Glomerular visceral epithelial cell (primary cell): Measurements from ENCODE around the gene HNRNPA0.
"Not testable (repeated sequence)": the region's sequence is repeated elsewhere in the genome, so short reads cannot be mapped to it uniquely, and the experiment has no call there.

Source experiments
- DNase-seq: peaks from one replicate; pipeline ENCODE4 v3.0.0-alpha.2; 2016; ENCODE audit errors: extremely low spot score

HNRNPA0 gene

GRCh38 chr5:137754188-137754960 is at the start of gene HNRNPA0:
TSS of gene HNRNPA0 (minus strand) at chr5:137754363. CDS start at chr5:137754066, 297 bp downstream.
- DNase-seq = peak; percentile 98

GRCh38 chr5:137802282-137803210 is 48.4 kb upstream of the HNRNPA0 start:
- DNase-seq = no peak

GRCh38 chr5:137800700-137801411 is 46.7 kb upstream of the HNRNPA0 start:
- DNase-seq = no peak

GRCh38 chr5:137796279-137796678 is 42.1 kb upstream of the HNRNPA0 start:
- DNase-seq = no peak

GRCh38 chr5:137794863-137795262 is 40.7 kb upstream of the HNRNPA0 start:
- no peak for DNase-seq

- peak; percentile 40 for DNase-seq
Observed at GRCh38 chr5:137792303-137792702, 38.1 kb upstream of the HNRNPA0 start.

GRCh38 chr5:137791799-137792198 is 37.6 kb upstream of the HNRNPA0 start:
- DNase-seq = no peak

GRCh38 chr5:137791387-137791786 is 37.2 kb upstream of the HNRNPA0 start:
- DNase-seq = no peak

- not testable (repeated sequence) for DNase-seq
Observed at GRCh38 chr5:137788560-137788959, 34.4 kb upstream of the HNRNPA0 start.

- DNase-seq = no peak
Observed at GRCh38 chr5:137782984-137783536, 28.9 kb upstream of the HNRNPA0 start.

GRCh38 chr5:137782055-137782454 is 27.9 kb upstream of the HNRNPA0 start:
- no peak for DNase-seq

GRCh38 chr5:137778772-137779564 is 24.8 kb upstream of the HNRNPA0 start:
- DNase-seq = peak; percentile 56

- DNase-seq = not testable (repeated sequence)
Observed at GRCh38 chr5:137767937-137768336, 13.8 kb upstream of the HNRNPA0 start.

- no peak for DNase-seq
Observed at GRCh38 chr5:137761566-137761965, 7.4 kb upstream of the HNRNPA0 start.

GRCh38 chr5:137760719-137761516 is 6.8 kb upstream of the HNRNPA0 start:
- DNase-seq = no peak

- DNase-seq = no peak
Observed at GRCh38 chr5:137760294-137760693, 6.1 kb upstream of the HNRNPA0 start.

- DNase-seq = no peak
Observed at GRCh38 chr5:137758715-137759306, 4.6 kb upstream of the HNRNPA0 start.

GRCh38 chr5:137758121-137758520 is 4.0 kb upstream of the HNRNPA0 start:
- DNase-seq = no peak

- no peak for DNase-seq
Observed at GRCh38 chr5:137757634-137758033, 3.5 kb upstream of the HNRNPA0 start.
